ENCODE data around the gene AKAP11. TPM values are rescaled to one million over a fixed set of nuclear protein-coding genes. Genes with fewer than 3 reads are reported as not detected.

The AKAP11 gene
- total and polyA plus RNA-seq, 9 of the 15 experiments (the other 6 are each of a cell fraction or from before 2014, with no cell fraction given) = 2.2 to 31.3 (median 10.9) TPM

DNA sequence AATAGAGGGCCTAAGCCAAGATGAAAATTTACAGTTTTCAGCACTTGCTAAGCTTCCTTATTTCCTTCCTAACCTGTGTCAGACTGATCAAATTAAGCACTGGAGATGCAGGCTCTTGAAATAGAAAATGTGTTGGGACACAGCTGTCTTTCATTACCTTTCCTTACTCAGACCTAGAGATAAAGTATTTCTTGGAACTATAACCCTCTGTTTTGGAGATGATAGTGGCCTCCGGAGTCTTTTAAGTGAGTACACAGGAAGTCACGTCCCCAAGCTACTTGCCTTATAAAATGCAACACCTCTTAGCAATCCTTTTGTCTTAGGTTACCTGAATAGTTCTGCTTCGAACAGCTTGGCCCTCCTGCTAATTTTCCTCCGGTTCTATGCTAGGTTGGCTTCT is 12.4 kb upstream of the AKAP11 start (continued):
- TF ChIP-seq CC2D1A (IDR thresholded peaks at IDR 0.05) = peak; percentile 35; the same call in 1 of the 2 replicates
- no peak for TF ChIP-seq ZFP30 (CRISPR knock-in tag; IDR thresholded peaks at IDR 0.05; ENCODE audit: borderline replicate concordance)
- peak; percentile 45; the same call in 1 of the 2 replicates for TF ChIP-seq DIDO1 (tag; IDR thresholded peaks at IDR 0.05; ENCODE audit: low read depth)
- TF ChIP-seq ARNT (IDR thresholded peaks at IDR 0.05) = peak; percentile 53 to 75; a peak in 3 of 4 replicates
- TF ChIP-seq CXXC5 (CRISPR knock-in tag; IDR thresholded peaks at IDR 0.05) = peak; percentile 69
- TF ChIP-seq FOXM1 (IDR thresholded peaks at IDR 0.05; ENCODE audit: low read depth) = peak; percentile 65
- no peak for TF ChIP-seq FOXM1 (CRISPR knock-in tag; IDR thresholded peaks at IDR 0.05; ENCODE audit: low read depth)
- TF ChIP-seq ZNF212 (CRISPR knock-in tag; IDR thresholded peaks at IDR 0.05) = no peak
- no peak for TF ChIP-seq POLR3A (IDR thresholded peaks at IDR 0.05; ENCODE audit: borderline replicate concordance, extremely low read depth, insufficient read depth, insufficient read length)
- peak; percentile 92 for TF ChIP-seq TCF3 (CRISPR knock-in tag; IDR thresholded peaks at IDR 0.05)
- TF ChIP-seq HEY1 (CRISPR knock-in tag; IDR thresholded peaks at IDR 0.05; ENCODE audit: borderline replicate concordance) = no peak
- TF ChIP-seq GATAD2B (IDR thresholded peaks at IDR 0.05; ENCODE audit: borderline replicate concordance) = 0 out of 2 replicates have a peak, but pooled peaks have one; percentile 19

Measured in K562 (cell line).